GM12878 (cell line): ENCODE data around the gene NTN3.

Experiments
- CTCF ChIP-seq, 3 experiments: IDR thresholded peaks in 2 of 3; conservative IDR thresholded peaks in 1 of 3; 2 replicates each; pipeline ENCODE4 v1.5.1; 2011; ENCODE audit warnings: low read depth in 3 of 3, low read length in 3 of 3, mild to moderate bottlenecking in 3 of 3, control low read depth in 2 of 3, moderate library complexity in 2 of 3, inconsistent platforms in 1 of 3, mixed read lengths in 1 of 3; ENCODE audit not compliant: control insufficient read depth in 2 of 3, insufficient read depth in 1 of 3; ENCODE audit errors: extremely low read depth in 1 of 3
- MEF2A ChIP-seq: IDR thresholded peaks from 2 replicates; pipeline ENCODE4 v1.6.1; 2011; ENCODE audit warnings: low read depth, mild to moderate bottlenecking, low read length, moderate library complexity; ENCODE audit not compliant: insufficient read depth
- ZNF207 ChIP-seq: fragments of 450-650 bp; IDR thresholded peaks from 2 replicates; pipeline ENCODE4 v1.6.1; 2014; ENCODE audit warnings: antibody characterized with exemption, mild to moderate bottlenecking, borderline replicate concordance
- TF ChIP-seq, protein P1 (sequence below): IDR thresholded peaks from 2 replicates; pipeline ENCODE4 v1.6.1; 2012; ENCODE audit warnings: low read depth, low read length, improper control_type of control experiment

- no peak for TF ChIP-seq MEF2A
- no peak for TF ChIP-seq CTCF (IDR thresholded peaks at IDR 0.05 in 2 of 3, conservative IDR thresholded peaks at IDR 0.05 in 1 of 3; ENCODE audit: control insufficient read depth in 2 of 3, extremely low read depth in 1 of 3, insufficient read depth in 1 of 3, low read depth in 3 of 3, low read length in 3 of 3)
- TF ChIP-seq, protein P1, sequence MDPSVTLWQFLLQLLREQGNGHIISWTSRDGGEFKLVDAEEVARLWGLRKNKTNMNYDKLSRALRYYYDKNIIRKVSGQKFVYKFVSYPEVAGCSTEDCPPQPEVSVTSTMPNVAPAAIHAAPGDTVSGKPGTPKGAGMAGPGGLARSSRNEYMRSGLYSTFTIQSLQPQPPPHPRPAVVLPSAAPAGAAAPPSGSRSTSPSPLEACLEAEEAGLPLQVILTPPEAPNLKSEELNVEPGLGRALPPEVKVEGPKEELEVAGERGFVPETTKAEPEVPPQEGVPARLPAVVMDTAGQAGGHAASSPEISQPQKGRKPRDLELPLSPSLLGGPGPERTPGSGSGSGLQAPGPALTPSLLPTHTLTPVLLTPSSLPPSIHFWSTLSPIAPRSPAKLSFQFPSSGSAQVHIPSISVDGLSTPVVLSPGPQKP = no peak
- no peak for TF ChIP-seq ZNF207
Observed at GRCh38 chr16:2493605-2494004, 22.5 kb downstream of the NTN3 start.
